Ishikawa (cell line): ENCODE results near the gene CLPTM1L.

Experiments
- CEBPB ChIP-seq: IDR thresholded peaks from 2 replicates; pipeline ENCODE4 v1.6.1; 2012
- CREB1 ChIP-seq: IDR thresholded peaks from 2 replicates; pipeline ENCODE4 v1.6.1; 2012; ENCODE audit warnings: low read depth
- EGR1 ChIP-seq: IDR thresholded peaks from 2 replicates; pipeline ENCODE4 v1.6.1; 2012
- EP300 ChIP-seq: IDR thresholded peaks from 2 replicates; pipeline ENCODE4 v1.6.1; 2012; ENCODE audit warnings: borderline replicate concordance
- FOXM1 ChIP-seq: IDR thresholded peaks from 2 replicates; pipeline ENCODE4 v1.6.1; 2012; ENCODE audit warnings: low read depth, borderline replicate concordance
- NFIC ChIP-seq: IDR thresholded peaks from 2 replicates; pipeline ENCODE4 v1.6.1; 2012
- RAD21 ChIP-seq: IDR thresholded peaks from 2 replicates; pipeline ENCODE4 v1.6.1; 2012; ENCODE audit warnings: low read depth
- TAF1 ChIP-seq: IDR thresholded peaks from 2 replicates; pipeline ENCODE4 v1.6.1; 2012; ENCODE audit warnings: low read depth, mild to moderate bottlenecking
- TCF12 ChIP-seq: IDR thresholded peaks from 2 replicates; pipeline ENCODE4 v1.6.1; 2012; ENCODE audit warnings: low read depth
- YY1 ChIP-seq: IDR thresholded peaks from 2 replicates; pipeline ENCODE4 v1.6.1; 2012; ENCODE audit warnings: low read depth
- ZBTB7A ChIP-seq: IDR thresholded peaks from 2 replicates; pipeline ENCODE4 v1.6.1; 2012; ENCODE audit warnings: low read depth
- TF ChIP-seq, protein P1 (sequence below): IDR thresholded peaks from 2 replicates; pipeline ENCODE4 v1.6.1; 2012; ENCODE audit warnings: low read depth, mild to moderate bottlenecking
- TF ChIP-seq, protein P2 (sequence below): IDR thresholded peaks from 2 replicates; pipeline ENCODE4 v1.6.1; 2012

DNA sequence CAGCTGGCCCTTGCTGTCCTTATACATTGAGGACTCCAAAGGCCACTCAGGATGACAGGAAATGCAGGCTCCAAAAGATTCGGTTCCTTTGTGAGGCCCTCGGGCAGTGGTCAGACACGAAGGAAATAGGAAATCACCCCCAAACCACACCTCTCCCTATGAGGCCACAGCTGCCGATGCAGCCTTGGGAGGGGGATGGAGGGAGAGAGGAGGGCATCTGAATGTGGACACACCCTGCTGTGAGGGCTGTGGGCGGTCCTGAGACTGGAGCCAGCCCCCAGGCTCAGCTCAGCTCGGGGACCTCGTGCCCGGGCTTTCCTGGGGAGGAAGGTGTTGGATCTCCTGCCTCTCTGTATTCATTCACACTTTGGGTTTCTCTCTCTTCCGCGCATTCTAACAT is 2.7 kb upstream of the CLPTM1L start:
- TF ChIP-seq, protein P1, sequence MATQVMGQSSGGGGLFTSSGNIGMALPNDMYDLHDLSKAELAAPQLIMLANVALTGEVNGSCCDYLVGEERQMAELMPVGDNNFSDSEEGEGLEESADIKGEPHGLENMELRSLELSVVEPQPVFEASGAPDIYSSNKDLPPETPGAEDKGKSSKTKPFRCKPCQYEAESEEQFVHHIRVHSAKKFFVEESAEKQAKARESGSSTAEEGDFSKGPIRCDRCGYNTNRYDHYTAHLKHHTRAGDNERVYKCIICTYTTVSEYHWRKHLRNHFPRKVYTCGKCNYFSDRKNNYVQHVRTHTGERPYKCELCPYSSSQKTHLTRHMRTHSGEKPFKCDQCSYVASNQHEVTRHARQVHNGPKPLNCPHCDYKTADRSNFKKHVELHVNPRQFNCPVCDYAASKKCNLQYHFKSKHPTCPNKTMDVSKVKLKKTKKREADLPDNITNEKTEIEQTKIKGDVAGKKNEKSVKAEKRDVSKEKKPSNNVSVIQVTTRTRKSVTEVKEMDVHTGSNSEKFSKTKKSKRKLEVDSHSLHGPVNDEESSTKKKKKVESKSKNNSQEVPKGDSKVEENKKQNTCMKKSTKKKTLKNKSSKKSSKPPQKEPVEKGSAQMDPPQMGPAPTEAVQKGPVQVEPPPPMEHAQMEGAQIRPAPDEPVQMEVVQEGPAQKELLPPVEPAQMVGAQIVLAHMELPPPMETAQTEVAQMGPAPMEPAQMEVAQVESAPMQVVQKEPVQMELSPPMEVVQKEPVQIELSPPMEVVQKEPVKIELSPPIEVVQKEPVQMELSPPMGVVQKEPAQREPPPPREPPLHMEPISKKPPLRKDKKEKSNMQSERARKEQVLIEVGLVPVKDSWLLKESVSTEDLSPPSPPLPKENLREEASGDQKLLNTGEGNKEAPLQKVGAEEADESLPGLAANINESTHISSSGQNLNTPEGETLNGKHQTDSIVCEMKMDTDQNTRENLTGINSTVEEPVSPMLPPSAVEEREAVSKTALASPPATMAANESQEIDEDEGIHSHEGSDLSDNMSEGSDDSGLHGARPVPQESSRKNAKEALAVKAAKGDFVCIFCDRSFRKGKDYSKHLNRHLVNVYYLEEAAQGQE, result no peak
- no peak for TF ChIP-seq TAF1
- no peak for TF ChIP-seq EGR1
- TF ChIP-seq YY1, result no peak
- TF ChIP-seq, protein P2, sequence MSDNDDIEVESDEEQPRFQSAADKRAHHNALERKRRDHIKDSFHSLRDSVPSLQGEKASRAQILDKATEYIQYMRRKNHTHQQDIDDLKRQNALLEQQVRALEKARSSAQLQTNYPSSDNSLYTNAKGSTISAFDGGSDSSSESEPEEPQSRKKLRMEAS, result no peak
- no peak for TF ChIP-seq CEBPB
- no peak for TF ChIP-seq RAD21
- TF ChIP-seq EP300, result no peak
- TF ChIP-seq CREB1, result no peak
- no peak for TF ChIP-seq TCF12
- TF ChIP-seq NFIC, result no peak
- TF ChIP-seq ZBTB7A, result no peak
- TF ChIP-seq FOXM1, result no peak
